Upper lobe of right lung (tissue), 1 donor: ENCODE results near the gene CTNNA3. TPM values are rescaled to one million over a fixed set of nuclear protein-coding genes. Genes with fewer than 3 reads are reported as not detected.

Source experiments
- ATAC-seq: fragments of 200-7000 bp; cut with Tn5 transposase; one replicate; pipeline ENCODE4 v1.9.1; 2020; ENCODE audit warnings: mild to moderate bottlenecking, moderate library complexity
- DNase-seq: peaks from one replicate; pipeline ENCODE4 v3.0.0-alpha.2; 2020
- H3K27ac ChIP-seq: fragments of 200-600 bp; one replicate; pipeline ENCODE4 v1.8.0; 2022
- H3K27me3 ChIP-seq: fragments of 200-600 bp; one replicate; pipeline ENCODE4 v1.8.0; 2022; ENCODE audit warnings: mild to moderate bottlenecking
- H3K36me3 ChIP-seq: fragments of 200-600 bp; one replicate; pipeline ENCODE4 v1.8.0; 2022
- H3K4me1 ChIP-seq: fragments of 200-600 bp; one replicate; pipeline ENCODE4 v1.8.0; 2022
- H3K4me3 ChIP-seq: fragments of 200-600 bp; one replicate; pipeline ENCODE4 v1.8.0; 2022; ENCODE audit warnings: mild to moderate bottlenecking
- H3K9me3 ChIP-seq: fragments of 200-600 bp; one replicate; pipeline ENCODE4 v1.8.0; 2022
- intact Hi-C: fragments of 100-400 bp; cut with DNase I; formaldehyde crosslinking; loops from one replicate; pipeline ENCODE4 v1.11.0; 2022
- microRNA-seq: library from miRNA; unstranded; fragments of <30 nt; microRNA quantifications from one replicate; pipeline ENCODE4 v1.2.0, GENCODE V29; 2020; ENCODE audit warnings: borderline microRNAs expressed
- total RNA-seq: library from RNA; stranded (reverse); fragmentation: NEBNext Ultra II Directional; extraction: Animal tissue kit (Norgen Biotek cat#: 25700); gene quantifications from one replicate; pipeline ENCODE4 v1.2.1, GENCODE V29; 2021
- TF ChIP-seq, protein P1 (sequence below): fragments of 200-600 bp; IDR thresholded peaks from one replicate; pipeline ENCODE4 v1.8.0; 2022; ENCODE audit warnings: antibody characterized with exemption
- donor health status: DM: no; HTN: yes; CAD: no; lungs with severe emphysema.

Gene CTNNA3
- total RNA-seq, 1 donor from 2014 or later: 0.67 TPM

DNA sequence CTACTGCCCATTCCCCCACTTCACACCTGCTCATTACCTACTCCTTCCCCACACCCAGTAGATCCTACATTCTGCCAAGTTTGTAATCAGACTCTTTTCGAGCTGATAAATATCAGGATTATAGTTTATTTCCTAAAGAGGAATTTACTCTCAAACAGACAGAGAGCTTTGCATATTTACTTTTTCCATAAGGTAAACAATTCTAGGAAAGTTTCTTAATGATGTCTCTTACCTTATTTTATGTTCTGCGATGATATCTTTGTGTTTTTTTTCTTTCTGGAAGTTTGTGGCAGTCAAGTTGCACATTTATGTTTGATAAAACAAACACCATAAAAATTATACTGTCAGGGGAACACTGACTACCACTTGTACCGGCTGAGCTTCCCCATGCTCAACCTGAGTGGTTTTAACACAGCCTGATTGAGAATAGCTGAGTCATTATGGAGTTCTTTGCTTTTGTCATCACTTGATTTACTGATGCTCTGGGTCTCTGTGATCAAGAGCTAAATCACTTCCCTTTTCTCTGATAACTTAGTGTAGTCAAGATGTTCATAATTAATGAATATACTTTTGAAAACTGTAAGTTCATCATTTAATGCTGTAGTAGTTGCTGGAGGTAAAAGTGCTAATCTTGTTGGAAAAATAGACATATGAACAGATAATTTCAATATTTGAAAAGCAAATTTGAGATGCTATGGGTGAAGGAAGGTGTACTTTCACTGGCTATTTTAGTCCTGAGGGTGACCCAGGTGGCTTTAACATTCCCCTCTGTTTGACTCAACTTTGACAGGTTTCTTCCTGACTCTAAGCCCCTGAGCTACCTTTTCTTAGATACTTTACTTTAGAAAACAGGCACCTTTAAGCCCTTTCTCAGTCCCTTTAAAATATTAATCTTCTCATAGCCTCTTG, 1804.7 kb downstream of the CTNNA3 start:
- Histone ChIP-seq H3K27ac (no peak overlapping the region), H3K27me3 (no peaks in the 10 kb centered on the region), H3K4me3 (no peak overlapping the region), H3K36me3 (no peaks in the 10 kb centered on the region), H3K9me3 (no peaks in the 10 kb centered on the region), H3K4me1 (no peaks in the 10 kb centered on the region)
- TF ChIP-seq, protein P1, sequence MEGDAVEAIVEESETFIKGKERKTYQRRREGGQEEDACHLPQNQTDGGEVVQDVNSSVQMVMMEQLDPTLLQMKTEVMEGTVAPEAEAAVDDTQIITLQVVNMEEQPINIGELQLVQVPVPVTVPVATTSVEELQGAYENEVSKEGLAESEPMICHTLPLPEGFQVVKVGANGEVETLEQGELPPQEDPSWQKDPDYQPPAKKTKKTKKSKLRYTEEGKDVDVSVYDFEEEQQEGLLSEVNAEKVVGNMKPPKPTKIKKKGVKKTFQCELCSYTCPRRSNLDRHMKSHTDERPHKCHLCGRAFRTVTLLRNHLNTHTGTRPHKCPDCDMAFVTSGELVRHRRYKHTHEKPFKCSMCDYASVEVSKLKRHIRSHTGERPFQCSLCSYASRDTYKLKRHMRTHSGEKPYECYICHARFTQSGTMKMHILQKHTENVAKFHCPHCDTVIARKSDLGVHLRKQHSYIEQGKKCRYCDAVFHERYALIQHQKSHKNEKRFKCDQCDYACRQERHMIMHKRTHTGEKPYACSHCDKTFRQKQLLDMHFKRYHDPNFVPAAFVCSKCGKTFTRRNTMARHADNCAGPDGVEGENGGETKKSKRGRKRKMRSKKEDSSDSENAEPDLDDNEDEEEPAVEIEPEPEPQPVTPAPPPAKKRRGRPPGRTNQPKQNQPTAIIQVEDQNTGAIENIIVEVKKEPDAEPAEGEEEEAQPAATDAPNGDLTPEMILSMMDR: no peak
- ATAC-seq (peak; percentile 25), DNase-seq (no peak)
- intact Hi-C loops: no loop called here

DNA sequence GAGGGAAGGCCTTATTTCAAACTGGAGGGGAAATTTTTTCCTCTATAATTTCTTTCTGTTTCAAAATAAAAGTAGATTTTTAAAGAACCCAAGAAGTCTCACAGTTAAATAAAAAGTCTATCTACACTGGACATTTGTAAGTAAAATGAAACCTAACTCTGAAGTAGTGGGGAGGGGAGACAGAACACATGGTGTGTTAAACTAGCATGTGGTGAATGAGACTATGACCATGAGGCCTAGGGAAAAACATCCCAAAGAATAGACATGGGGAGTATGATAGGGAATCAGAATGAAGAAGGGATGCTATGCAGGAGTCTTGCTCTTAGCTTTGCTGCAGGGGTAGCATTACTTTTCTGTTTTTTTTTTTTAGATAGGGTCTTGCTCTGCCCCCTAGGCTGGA, 1831.5 kb downstream of the CTNNA3 start:
- H3K36me3 ChIP-seq: no peaks in the 10 kb centered on the region
- intact Hi-C loops: no loop called here
- no peak overlapping the region for H3K4me3 ChIP-seq
- no peak overlapping the region for H3K27ac ChIP-seq
- DNase-seq (no peak), ATAC-seq (no peak)
- TF ChIP-seq, protein P1: no peak
- no peaks in the 10 kb centered on the region for H3K4me1 ChIP-seq
- no peaks in the 10 kb centered on the region for H3K9me3 ChIP-seq
- no peaks in the 10 kb centered on the region for H3K27me3 ChIP-seq

DNA sequence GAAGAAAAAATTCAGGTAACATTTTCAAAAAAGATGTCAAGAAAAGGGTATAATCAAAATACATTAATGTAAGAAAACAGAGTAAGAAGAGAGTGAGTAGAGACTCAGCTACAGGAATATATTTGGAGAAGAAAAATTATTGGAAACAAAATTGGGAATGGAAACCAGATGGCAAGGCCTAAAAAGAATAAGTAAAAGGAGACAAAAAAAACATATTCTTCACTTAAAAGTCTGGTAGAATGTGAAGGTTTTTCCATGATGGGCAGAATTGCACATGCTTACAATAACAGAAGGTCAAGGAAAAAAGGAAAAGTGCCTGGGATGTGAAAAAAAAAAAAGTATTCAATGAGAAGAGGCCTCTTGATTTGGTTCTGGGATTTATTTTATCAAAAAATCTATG, 1832.0 kb downstream of the CTNNA3 start:
- intact Hi-C loops: no loop called here

More for the DNA sequence above, 1832.0 kb downstream of the CTNNA3 start:
- no peak overlapping the region for H3K4me3 ChIP-seq
- DNase-seq (no peak), ATAC-seq (no peak)
- H3K9me3 ChIP-seq: no peaks in the 10 kb centered on the region
- no peaks in the 10 kb centered on the region for H3K4me1 ChIP-seq
- H3K36me3 ChIP-seq: no peaks in the 10 kb centered on the region
- no peaks in the 10 kb centered on the region for H3K27me3 ChIP-seq
- no peak overlapping the region for H3K27ac ChIP-seq
- TF ChIP-seq, protein P1: no peak

Small RNAs within 50 kb of the gene (microRNA-seq; reads per million reads assigned to microRNA genes)
- gene MIR7151: not detected

Other genes with a start within 250 kb of the CTNNA3 start
- gene DNAJC12, start 142.0 kb upstream of the CTNNA3 start, total RNA-seq: 1.6 TPM
- gene SIRT1, start 188.5 kb upstream of the CTNNA3 start, total RNA-seq: 23.4 TPM